Vagina (tissue), 2 donors: ENCODE data around the gene PTK6. TPM values are rescaled to one million over a fixed set of nuclear protein-coding genes. Genes with fewer than 3 reads are reported as not detected.

Source experiments
- DNase-seq, 2 donors: peaks; one replicate each; pipeline ENCODE4 v3.0.0-alpha.2; 2017; ENCODE audit errors: extremely low spot score in 2 of 2
- H3K27ac ChIP-seq: fragments of 200-600 bp; sonication (generic); one replicate; pipeline ENCODE4 v1.5.1; 2019
- H3K27me3 ChIP-seq: fragments of 200-600 bp; sonication (generic); one replicate; pipeline ENCODE4 v1.5.1; 2019
- H3K36me3 ChIP-seq, 2 donors: fragments of 200-600 bp; sonication (generic); one replicate each; pipeline ENCODE4 v1.5.1; 2017 to 2019
- H3K4me1 ChIP-seq: fragments of 200-600 bp; sonication (generic); one replicate; pipeline ENCODE4 v1.5.1; 2019
- H3K4me3 ChIP-seq, 2 donors: fragments of 200-600 bp; sonication (generic); 1 replicate in 1 of 2; 2 replicates in 1 of 2; pipeline ENCODE4 v1.5.1; 2016 to 2019
- H3K9me3 ChIP-seq: fragments of 200-600 bp; sonication (generic); one replicate; pipeline ENCODE4 v1.5.1; 2019
- CTCF ChIP-seq, 3 experiments: fragments of 450-650 bp in 2 of 3; fragments of 200-600 bp in 1 of 3; sonication (generic) in 1 of 3; IDR thresholded peaks; one replicate each; pipeline ENCODE4 v1.5.1; 2017 to 2019; ENCODE audit warnings: antibody characterized with exemption in 3 of 3, mild to moderate bottlenecking in 2 of 3, moderate library complexity in 2 of 3
- POLR2A ChIP-seq, 2 donors: fragments of 450-650 bp; IDR thresholded peaks; one replicate each; pipeline ENCODE4 v1.6.1; 2017; ENCODE audit warnings: antibody characterized with exemption in 2 of 2, mild to moderate bottlenecking in 2 of 2, moderate library complexity in 2 of 2
- POLR2AphosphoS5 ChIP-seq, 2 donors: sonication (generic); formaldehyde crosslinking; IDR thresholded peaks; one replicate each; pipeline ENCODE4 v1.9.0; 2017; ENCODE audit warnings: antibody characterized with exemption in 2 of 2, mild to moderate bottlenecking in 2 of 2, low read depth in 1 of 2; ENCODE audit not compliant: insufficient read depth in 1 of 2
- intact Hi-C: fragments of 100-400 bp; cut with DNase I; formaldehyde crosslinking; loops from one replicate; pipeline ENCODE4 v1.15.1; 2023
- total RNA-seq: library from RNA; depleted of rRNA; stranded (reverse); fragments of >200 nt; gene quantifications from one replicate; pipeline ENCODE4 v1.2.3, GENCODE V29; 2016

The PTK6 gene
- total RNA-seq, 1 donor from 2014 or later, result 25.8 TPM

- intact Hi-C loops, result no loop called here
- Histone ChIP-seq H3K27me3 (no peaks in the 10 kb centered on the region), H3K4me1 (peaks cover 19% of the 10 kb centered on the region), H3K36me3 (no peaks in the 10 kb centered on the region), H3K4me3 (no peak overlapping the region), H3K9me3 (no peaks in the 10 kb centered on the region), H3K27ac (no peak overlapping the region)
- TF ChIP-seq CTCF (IDR thresholded peaks at IDR 0.05) (no peak), POLR2AphosphoS5 (IDR thresholded peaks at IDR 0.05; ENCODE audit: insufficient read depth in 1 of 2, low read depth in 1 of 2) (no peak), POLR2A (IDR thresholded peaks at IDR 0.05) (no peak)
- DNase-seq, result no peak
These were observed 6.4 kb downstream of the PTK6 start for GRCh38 chr20:63530788-63531160.

- Histone ChIP-seq H3K27ac (no peak overlapping the region), H3K27me3 (no peaks in the 10 kb centered on the region), H3K9me3 (no peaks in the 10 kb centered on the region), H3K36me3 (no peaks in the 10 kb centered on the region), H3K4me1 (peaks cover 15% of the 10 kb centered on the region), H3K4me3 (no peak overlapping the region)
- DNase-seq, result no peak
- intact Hi-C loops, result no loop called here
- no peak for TF ChIP-seq POLR2A (IDR thresholded peaks at IDR 0.05)
- TF ChIP-seq CTCF (IDR thresholded peaks at IDR 0.05), result no peak
- TF ChIP-seq POLR2AphosphoS5 (IDR thresholded peaks at IDR 0.05; ENCODE audit: insufficient read depth in 1 of 2, low read depth in 1 of 2), result no peak
These were observed 7.1 kb downstream of the PTK6 start for GRCh38 chr20:63529861-63530787.

- intact Hi-C loops, result no loop called here
- TF ChIP-seq CTCF (IDR thresholded peaks at IDR 0.05), result no peak
- TF ChIP-seq POLR2AphosphoS5 (IDR thresholded peaks at IDR 0.05; ENCODE audit: insufficient read depth in 1 of 2, low read depth in 1 of 2), result no peak
- TF ChIP-seq POLR2A (IDR thresholded peaks at IDR 0.05), result no peak
- Histone ChIP-seq H3K4me3 (no peak overlapping the region), H3K27me3 (no peaks in the 10 kb centered on the region), H3K36me3 (no peaks in the 10 kb centered on the region), H3K4me1 (peaks cover 7% of the 10 kb centered on the region), H3K27ac (no peak overlapping the region), H3K9me3 (no peaks in the 10 kb centered on the region)
- DNase-seq, result no peak
These were observed 7.9 kb downstream of the PTK6 start for GRCh38 chr20:63529180-63529860.

- Histone ChIP-seq H3K36me3 (no peaks in the 10 kb centered on the region), H3K4me1 (peaks cover 13% of the 10 kb centered on the region), H3K27me3 (no peaks in the 10 kb centered on the region), H3K4me3 (no peak overlapping the region), H3K9me3 (no peaks in the 10 kb centered on the region), H3K27ac (no peak overlapping the region)
- DNase-seq, result no peak
- intact Hi-C loops, result no loop called here
- no peak for TF ChIP-seq POLR2A (IDR thresholded peaks at IDR 0.05)
- no peak for TF ChIP-seq POLR2AphosphoS5 (IDR thresholded peaks at IDR 0.05; ENCODE audit: insufficient read depth in 1 of 2, low read depth in 1 of 2)
- no peak for TF ChIP-seq CTCF (IDR thresholded peaks at IDR 0.05)
These were observed 10.0 kb downstream of the PTK6 start for GRCh38 chr20:63527184-63527583.

GRCh38 chr20:63525971-63526370, 11.2 kb downstream of the PTK6 start:
- H3K4me1 ChIP-seq, result peaks cover 25% of the 10 kb centered on the region
- TF ChIP-seq POLR2AphosphoS5 (IDR thresholded peaks at IDR 0.05; ENCODE audit: insufficient read depth in 1 of 2, low read depth in 1 of 2), result no peak
- no peak for TF ChIP-seq CTCF (IDR thresholded peaks at IDR 0.05)
- no peak for TF ChIP-seq POLR2A (IDR thresholded peaks at IDR 0.05)

More at GRCh38 chr20:63525971-63526370, 11.2 kb downstream of the PTK6 start:
- Histone ChIP-seq H3K9me3 (no peaks in the 10 kb centered on the region), H3K36me3 (no peaks in the 10 kb centered on the region), H3K27ac (no peak overlapping the region), H3K4me3 (no peak overlapping the region), H3K27me3 (no peaks in the 10 kb centered on the region)
- DNase-seq, result no peak
- intact Hi-C loops, result no loop called here
